ENCODE results near the gene GINS2. TPM values are rescaled to one million over a fixed set of nuclear protein-coding genes. Genes with fewer than 3 reads are reported as not detected.

Gene GINS2
- total RNA-seq, 1 experiment from 2014 or later, result 11.3 TPM

GRCh38 chr16:85641776-85642176 lies 47.0 kb downstream of the GINS2 start:
- intact Hi-C loops (cut with micrococcal nuclease), result no loop called here
- Mint-ChIP-seq H3K27me3 (ENCODE audit: insufficient read depth, unreplicated experiment) (no peaks in the 10 kb centered on the region), H3K4me1 (ENCODE audit: insufficient read depth, unreplicated experiment) (no peaks in the 10 kb centered on the region), H3K27ac (ENCODE audit: low read depth, unreplicated experiment) (no peak overlapping the region), H3K4me3 (ENCODE audit: unreplicated experiment) (no peak overlapping the region), H3K36me3 (ENCODE audit: insufficient read depth, unreplicated experiment) (peaks cover 22% of the 10 kb centered on the region), H3K9me3 (ENCODE audit: unreplicated experiment) (no peaks in the 10 kb centered on the region)
- no TSS peak for BruUV-seq (replicated peaks)
- CTCF ChIA-PET, result interaction anchor here (0.6 to 0.7 kb wide), 2 partner anchors 388 to 411 kb away, joined by 3 read pairs; no protein-coding TSS in a partner anchor
- POLR2A ChIA-PET, result interaction anchor here (0.8 kb wide), 1 partner anchor 362 kb away, joined by 4 read pairs; no protein-coding TSS in a partner anchor
- TF ChIP-seq, protein P1, sequence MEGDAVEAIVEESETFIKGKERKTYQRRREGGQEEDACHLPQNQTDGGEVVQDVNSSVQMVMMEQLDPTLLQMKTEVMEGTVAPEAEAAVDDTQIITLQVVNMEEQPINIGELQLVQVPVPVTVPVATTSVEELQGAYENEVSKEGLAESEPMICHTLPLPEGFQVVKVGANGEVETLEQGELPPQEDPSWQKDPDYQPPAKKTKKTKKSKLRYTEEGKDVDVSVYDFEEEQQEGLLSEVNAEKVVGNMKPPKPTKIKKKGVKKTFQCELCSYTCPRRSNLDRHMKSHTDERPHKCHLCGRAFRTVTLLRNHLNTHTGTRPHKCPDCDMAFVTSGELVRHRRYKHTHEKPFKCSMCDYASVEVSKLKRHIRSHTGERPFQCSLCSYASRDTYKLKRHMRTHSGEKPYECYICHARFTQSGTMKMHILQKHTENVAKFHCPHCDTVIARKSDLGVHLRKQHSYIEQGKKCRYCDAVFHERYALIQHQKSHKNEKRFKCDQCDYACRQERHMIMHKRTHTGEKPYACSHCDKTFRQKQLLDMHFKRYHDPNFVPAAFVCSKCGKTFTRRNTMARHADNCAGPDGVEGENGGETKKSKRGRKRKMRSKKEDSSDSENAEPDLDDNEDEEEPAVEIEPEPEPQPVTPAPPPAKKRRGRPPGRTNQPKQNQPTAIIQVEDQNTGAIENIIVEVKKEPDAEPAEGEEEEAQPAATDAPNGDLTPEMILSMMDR (IDR thresholded peaks at IDR 0.05; ENCODE audit: unreplicated experiment), result no peak
- no peak for DNase-seq (ENCODE audit: unreplicated experiment)

DNA sequence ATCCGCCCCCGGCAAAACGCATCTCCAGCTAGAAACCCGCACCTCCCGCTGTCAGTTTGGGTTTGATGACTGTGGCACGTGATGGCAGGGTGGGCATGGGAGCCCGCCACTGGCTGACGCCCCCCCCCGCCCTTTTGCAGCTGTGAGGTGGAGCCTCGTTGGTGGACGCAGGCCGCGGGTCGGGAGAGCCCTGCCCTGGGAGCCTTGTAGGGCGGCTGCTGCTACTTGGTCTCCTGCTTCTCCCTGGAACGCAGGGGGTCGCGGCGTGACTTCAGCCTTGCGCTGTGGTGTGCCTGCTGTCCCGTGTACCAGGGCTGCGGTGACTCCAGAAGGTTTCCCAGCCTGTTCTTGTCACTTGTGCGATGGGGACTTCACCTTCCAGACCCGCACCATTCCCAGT lies 47.4 kb downstream of the GINS2 start:
- Mint-ChIP-seq H3K4me3 (ENCODE audit: unreplicated experiment) (no peak overlapping the region), H3K9me3 (ENCODE audit: unreplicated experiment) (no peaks in the 10 kb centered on the region), H3K27ac (ENCODE audit: low read depth, unreplicated experiment) (no peak overlapping the region), H3K36me3 (ENCODE audit: insufficient read depth, unreplicated experiment) (peaks cover 20% of the 10 kb centered on the region), H3K4me1 (ENCODE audit: insufficient read depth, unreplicated experiment) (no peaks in the 10 kb centered on the region), H3K27me3 (ENCODE audit: insufficient read depth, unreplicated experiment) (no peaks in the 10 kb centered on the region)
- CTCF ChIA-PET, result interaction anchor here (0.7 kb wide), 2 partner anchors 410 to 527 kb away, joined by 3 read pairs; no protein-coding TSS in a partner anchor
- intact Hi-C loops (cut with micrococcal nuclease), result no loop called here
- POLR2A ChIA-PET, result no interaction called here
- BruUV-seq (replicated peaks), result no TSS peak
- no peak for DNase-seq (ENCODE audit: unreplicated experiment)
- TF ChIP-seq, protein P1 (IDR thresholded peaks at IDR 0.05; ENCODE audit: unreplicated experiment), result no peak

DNA sequence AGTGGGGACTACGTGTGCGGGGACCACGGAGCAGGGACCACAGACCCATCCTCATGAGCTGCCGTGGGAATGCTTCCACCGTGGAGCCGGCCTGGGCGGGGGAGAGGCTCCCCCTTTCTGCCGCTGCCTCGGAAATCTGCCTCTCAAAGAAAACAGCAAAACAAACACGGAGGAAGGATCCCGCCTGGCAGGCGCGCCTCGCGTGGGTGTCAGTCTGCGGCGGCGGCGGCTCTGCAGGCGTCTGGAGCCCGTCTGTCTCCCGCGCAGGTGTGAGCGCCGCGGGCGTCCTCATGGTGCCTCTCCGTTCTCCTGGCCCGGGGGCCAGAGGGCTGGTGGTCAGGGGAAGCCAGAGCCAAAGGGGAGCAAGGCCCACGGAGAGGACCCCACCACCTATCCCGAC lies 48.2 kb downstream of the GINS2 start:
- no TSS peak for BruUV-seq (replicated peaks)
- intact Hi-C loops (cut with micrococcal nuclease), result no loop called here
- no peak for DNase-seq (ENCODE audit: unreplicated experiment)
- POLR2A ChIA-PET, result no interaction called here
- TF ChIP-seq, protein P1 (IDR thresholded peaks at IDR 0.05; ENCODE audit: unreplicated experiment), result no peak
- CTCF ChIA-PET, result interaction anchor here (0.7 kb wide), 1 partner anchor 526 kb away, joined by 3 read pairs; no protein-coding TSS in a partner anchor
- no peaks in the 10 kb centered on the region for H3K9me3 Mint-ChIP-seq (ENCODE audit: unreplicated experiment)
- no peaks in the 10 kb centered on the region for H3K27me3 Mint-ChIP-seq (ENCODE audit: insufficient read depth, unreplicated experiment)
- H3K4me3 Mint-ChIP-seq (ENCODE audit: unreplicated experiment), result no peak overlapping the region
- H3K36me3 Mint-ChIP-seq (ENCODE audit: insufficient read depth, unreplicated experiment), result peaks cover 16% of the 10 kb centered on the region
- no peak overlapping the region for H3K27ac Mint-ChIP-seq (ENCODE audit: low read depth, unreplicated experiment)
- H3K4me1 Mint-ChIP-seq (ENCODE audit: insufficient read depth, unreplicated experiment), result no peaks in the 10 kb centered on the region

DNA sequence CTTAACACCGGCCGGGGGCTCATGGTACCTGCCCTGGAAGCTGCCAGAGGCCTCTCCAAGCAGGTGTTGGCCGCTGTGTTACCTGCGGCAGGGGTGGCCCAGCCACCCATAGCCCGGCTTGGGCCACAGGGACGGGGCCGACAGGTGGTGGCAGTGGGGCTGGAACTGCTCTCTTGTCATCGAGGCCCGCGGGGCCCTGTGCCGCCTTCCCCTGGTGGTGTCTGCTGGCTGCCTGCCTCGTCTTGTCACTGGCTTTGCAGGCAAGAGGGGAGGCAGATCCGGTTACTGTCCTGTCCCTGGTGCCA lies 48.5 kb downstream of the GINS2 start:
- H3K4me1 Mint-ChIP-seq (ENCODE audit: insufficient read depth, unreplicated experiment), result peaks cover under 1% of the 10 kb centered on the region
- no peak for DNase-seq (ENCODE audit: unreplicated experiment)
- no peak overlapping the region for H3K27ac Mint-ChIP-seq (ENCODE audit: low read depth, unreplicated experiment)
- ChIA-PET POLR2A (no interaction called here), CTCF (no interaction called here)
- BruUV-seq (replicated peaks), result no TSS peak
- peaks cover 15% of the 10 kb centered on the region for H3K36me3 Mint-ChIP-seq (ENCODE audit: insufficient read depth, unreplicated experiment)
- intact Hi-C loops (cut with micrococcal nuclease), result no loop called here
- H3K27me3 Mint-ChIP-seq (ENCODE audit: insufficient read depth, unreplicated experiment), result no peaks in the 10 kb centered on the region
- no peaks in the 10 kb centered on the region for H3K9me3 Mint-ChIP-seq (ENCODE audit: unreplicated experiment)
- H3K4me3 Mint-ChIP-seq (ENCODE audit: unreplicated experiment), result no peak overlapping the region
- TF ChIP-seq, protein P1 (IDR thresholded peaks at IDR 0.05; ENCODE audit: unreplicated experiment), result no peak
